Measurements from ENCODE around the gene COA1. TPM values are rescaled to one million over a fixed set of nuclear protein-coding genes. Genes with fewer than 3 reads are reported as not detected.
"Not testable (repeated sequence)": the region's sequence is repeated elsewhere in the genome, so short reads cannot be mapped to it uniquely, and the experiment has no call there.

The COA1 gene, protein sequence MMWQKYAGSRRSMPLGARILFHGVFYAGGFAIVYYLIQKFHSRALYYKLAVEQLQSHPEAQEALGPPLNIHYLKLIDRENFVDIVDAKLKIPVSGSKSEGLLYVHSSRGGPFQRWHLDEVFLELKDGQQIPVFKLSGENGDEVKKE
- total RNA-seq, result 47.9 TPM
- long read RNA-seq, transcript COA1-201 (6 exons, 927 nt), result major isoform, 5 of 23 reads
- long read RNA-seq, partial matches to known transcripts, result 5 of 23 reads
- long read RNA-seq, other reads (novel, unspliced or antisense), result 9 of 23 reads

DNA sequence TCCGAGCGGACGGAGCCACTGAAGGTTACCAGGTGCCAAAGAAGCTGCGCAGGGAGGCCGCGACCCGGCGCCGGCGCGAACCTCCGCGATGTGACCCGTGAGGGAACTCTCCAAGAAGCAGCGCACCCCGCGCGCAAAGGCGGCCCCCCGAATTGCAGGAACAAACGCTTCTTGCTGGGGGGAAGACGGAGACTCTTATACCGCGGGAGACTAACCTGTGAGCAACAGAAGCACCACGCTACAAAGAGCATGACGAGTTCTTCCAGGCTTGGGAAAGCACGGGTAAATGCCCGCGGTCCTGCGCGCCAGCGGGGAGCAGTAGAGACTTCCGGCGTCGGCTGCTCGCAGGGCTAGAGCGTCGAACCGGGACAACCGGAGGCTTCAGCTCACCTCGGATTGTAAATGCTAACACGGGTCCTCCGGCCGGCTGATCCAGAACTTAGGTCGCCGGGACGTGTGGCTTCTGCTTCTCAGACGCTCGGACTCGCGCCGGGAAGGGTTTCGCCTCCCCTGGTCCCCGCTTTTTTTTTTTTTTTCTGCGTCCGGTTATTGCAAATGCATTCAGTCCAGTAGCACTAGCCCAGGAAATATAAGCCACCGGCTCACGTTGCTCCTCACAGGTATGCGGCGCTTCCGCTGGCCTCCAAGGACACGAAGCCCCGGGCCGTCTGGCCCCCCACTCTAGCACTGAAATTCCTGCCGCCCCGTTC lies at the start of gene COA1:
TSS of gene COA1 (minus strand) at position 310 of the 710 bp plus-strand sequence. CDS start 80,909 bp downstream, outside the sequence.
- peak; percentile 100 for ATAC-seq
- Histone ChIP-seq H3K9me3 (no peaks in the 10 kb centered on the region), H3K27me3 (no peaks in the 10 kb centered on the region), H3K4me1 (peaks cover 17% of the 10 kb centered on the region), H3K27ac (peak within 1 kb of the TSS; percentile 81), H3K4me3 (peak within 1 kb of the TSS; percentile 94), H3K36me3 (no peaks in the 10 kb centered on the region)
- peak; percentile 92 for DNase-seq
- intact Hi-C loops (cut with DNase I), result no loop called here
- TF ChIP-seq, protein P1, sequence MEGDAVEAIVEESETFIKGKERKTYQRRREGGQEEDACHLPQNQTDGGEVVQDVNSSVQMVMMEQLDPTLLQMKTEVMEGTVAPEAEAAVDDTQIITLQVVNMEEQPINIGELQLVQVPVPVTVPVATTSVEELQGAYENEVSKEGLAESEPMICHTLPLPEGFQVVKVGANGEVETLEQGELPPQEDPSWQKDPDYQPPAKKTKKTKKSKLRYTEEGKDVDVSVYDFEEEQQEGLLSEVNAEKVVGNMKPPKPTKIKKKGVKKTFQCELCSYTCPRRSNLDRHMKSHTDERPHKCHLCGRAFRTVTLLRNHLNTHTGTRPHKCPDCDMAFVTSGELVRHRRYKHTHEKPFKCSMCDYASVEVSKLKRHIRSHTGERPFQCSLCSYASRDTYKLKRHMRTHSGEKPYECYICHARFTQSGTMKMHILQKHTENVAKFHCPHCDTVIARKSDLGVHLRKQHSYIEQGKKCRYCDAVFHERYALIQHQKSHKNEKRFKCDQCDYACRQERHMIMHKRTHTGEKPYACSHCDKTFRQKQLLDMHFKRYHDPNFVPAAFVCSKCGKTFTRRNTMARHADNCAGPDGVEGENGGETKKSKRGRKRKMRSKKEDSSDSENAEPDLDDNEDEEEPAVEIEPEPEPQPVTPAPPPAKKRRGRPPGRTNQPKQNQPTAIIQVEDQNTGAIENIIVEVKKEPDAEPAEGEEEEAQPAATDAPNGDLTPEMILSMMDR (IDR thresholded peaks at IDR 0.05), result no peak

DNA sequence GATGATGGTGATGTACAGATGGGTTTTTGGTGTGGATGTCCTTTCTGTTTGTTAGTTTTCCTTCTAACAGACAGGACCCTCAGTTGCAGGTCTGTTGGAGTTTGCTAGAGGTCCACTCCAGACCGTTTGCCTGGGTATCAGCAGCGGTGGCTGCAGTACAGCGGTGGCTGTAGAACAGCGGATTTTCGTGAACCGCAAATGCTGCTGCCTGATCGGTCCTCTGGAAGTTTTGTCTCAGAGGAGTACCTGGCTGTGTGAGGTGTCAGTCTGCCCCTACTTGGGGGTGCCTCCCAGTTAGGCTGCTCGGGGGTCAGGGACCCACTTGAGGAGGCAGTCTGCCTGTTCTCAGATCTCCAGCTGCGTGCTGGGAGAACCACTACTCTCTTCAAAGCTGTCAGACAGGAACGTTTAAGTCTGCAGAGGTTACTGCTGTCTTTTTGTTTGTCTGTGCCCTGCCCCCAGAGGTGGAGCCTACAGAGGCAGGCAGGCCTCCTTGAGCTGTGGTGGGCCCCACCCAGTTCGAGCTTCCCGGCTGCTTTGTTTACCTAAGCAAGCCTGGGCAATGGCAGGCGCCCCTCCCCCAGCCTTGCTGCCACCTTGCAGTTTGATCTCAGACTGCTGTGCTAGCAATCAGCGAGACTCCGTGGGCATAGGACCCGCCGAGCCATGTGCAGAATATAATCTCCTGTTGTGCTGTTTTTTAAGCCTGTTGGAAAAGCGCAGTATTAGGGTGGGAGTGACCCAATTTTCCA lies 49.1 kb upstream of the COA1 start:
- H3K4me1 ChIP-seq; H3K4me3 ChIP-seq; H3K27me3 ChIP-seq; DNase-seq; H3K9me3 ChIP-seq; H3K27ac ChIP-seq; intact Hi-C loops (cut with DNase I); H3K36me3 ChIP-seq; ATAC-seq: not testable (repeated sequence)

DNA sequence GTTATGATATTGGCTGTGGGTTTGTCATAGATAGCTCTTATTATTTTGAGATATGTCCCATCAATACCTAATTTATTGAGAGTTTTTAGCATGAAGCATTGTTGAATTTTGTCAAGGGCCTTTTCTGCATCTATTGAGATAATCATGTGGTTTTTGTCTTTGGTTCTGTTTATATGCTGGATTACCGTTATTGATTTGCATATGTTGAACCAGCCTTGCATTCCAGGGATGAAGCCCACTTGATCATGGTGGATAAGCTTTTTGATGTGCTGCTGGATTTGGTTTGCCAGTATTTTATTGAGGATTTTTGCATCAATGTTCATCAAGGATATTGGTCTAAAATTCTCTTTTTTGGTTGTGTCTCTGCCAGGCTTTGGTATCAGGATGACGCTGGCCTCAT lies 45.9 kb upstream of the COA1 start:
- H3K4me3 ChIP-seq; H3K27me3 ChIP-seq; ATAC-seq; H3K4me1 ChIP-seq; H3K27ac ChIP-seq; intact Hi-C loops (cut with DNase I); H3K9me3 ChIP-seq; DNase-seq: not testable (repeated sequence)
- H3K36me3 ChIP-seq, result peaks cover 20% of the 10 kb centered on the region

DNA sequence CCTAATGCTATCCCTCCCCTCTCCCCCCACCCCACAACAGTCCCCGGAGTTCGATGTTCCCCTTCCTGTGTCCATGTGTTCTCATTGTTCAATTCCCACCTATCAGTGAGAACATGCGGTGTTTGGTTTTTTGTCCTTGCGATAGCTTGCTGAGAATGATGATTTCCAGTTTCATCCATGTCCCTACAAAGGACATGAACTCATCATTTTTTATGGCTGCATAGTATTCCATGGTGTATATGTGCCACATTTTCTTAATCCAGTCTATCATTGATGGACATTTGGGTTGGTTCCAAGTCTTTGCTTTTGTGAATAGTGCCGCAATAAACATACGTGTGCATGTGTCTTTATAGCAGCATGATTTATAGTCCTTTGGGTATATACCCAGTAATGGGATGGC lies 43.9 kb upstream of the COA1 start:
- H3K4me1 ChIP-seq; H3K27ac ChIP-seq; intact Hi-C loops (cut with DNase I): not testable (repeated sequence)

DNA sequence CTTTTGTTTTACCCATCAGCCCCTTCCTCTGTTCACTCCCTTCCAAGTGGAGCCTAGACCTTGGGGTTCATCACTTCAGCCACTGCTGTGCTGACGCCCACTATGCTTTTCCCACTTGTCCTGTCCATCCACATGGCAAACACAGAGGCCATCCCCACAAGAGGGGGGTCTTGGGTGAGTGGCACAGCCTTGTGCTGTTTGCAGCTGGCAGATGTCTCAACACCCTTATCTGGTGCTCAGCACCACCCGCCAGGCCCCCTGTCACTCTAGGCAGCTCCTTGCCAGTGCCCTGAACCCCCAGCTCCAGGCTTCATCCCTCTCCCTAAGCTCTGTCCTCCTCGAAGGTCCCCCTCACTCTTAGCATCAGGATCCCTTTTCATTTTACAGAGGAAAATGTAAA lies 42.2 kb upstream of the COA1 start:
- ATAC-seq (peak; percentile 24), DNase-seq (peak; percentile 35)
- H3K36me3 ChIP-seq, result peaks cover 17% of the 10 kb centered on the region
- no peak overlapping the region for H3K4me3 ChIP-seq
- intact Hi-C loops (cut with DNase I), result no loop called here
- H3K9me3 ChIP-seq, result no peaks in the 10 kb centered on the region
- TF ChIP-seq, protein P1 (IDR thresholded peaks at IDR 0.05), result no peak
- H3K27me3 ChIP-seq, result no peaks in the 10 kb centered on the region
- no peak overlapping the region for H3K27ac ChIP-seq
- no peaks in the 10 kb centered on the region for H3K4me1 ChIP-seq

More for the DNA sequence above, 43.9 kb upstream of the COA1 start:
- DNase-seq, H3K4me3 ChIP-seq, ATAC-seq, H3K27me3 ChIP-seq, H3K9me3 ChIP-seq: not testable (repeated sequence)
- peaks cover 17% of the 10 kb centered on the region for H3K36me3 ChIP-seq

DNA sequence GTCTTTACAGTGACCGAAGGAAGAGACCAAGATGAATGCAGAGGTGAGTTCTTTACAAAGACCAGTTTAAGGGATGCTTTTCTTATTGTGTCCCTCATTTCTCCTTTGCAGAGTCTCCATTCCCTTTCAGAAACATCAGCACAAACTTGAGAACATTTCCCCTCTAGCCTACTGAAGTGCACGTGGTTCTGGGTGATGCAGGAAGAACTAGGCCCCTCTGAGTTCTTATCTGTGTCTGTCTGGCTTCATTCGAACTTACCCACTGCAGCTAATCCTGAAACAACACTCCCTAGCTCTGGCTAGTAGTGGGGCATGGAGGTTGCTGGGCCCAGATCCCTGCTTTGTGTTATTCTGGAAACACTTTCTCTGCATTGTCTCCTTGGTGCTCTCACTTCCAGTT lies 41.8 kb upstream of the COA1 start:
- Histone ChIP-seq H3K27ac (no peak overlapping the region), H3K36me3 (peaks cover 17% of the 10 kb centered on the region), H3K27me3 (no peaks in the 10 kb centered on the region), H3K4me1 (no peaks in the 10 kb centered on the region), H3K9me3 (no peaks in the 10 kb centered on the region), H3K4me3 (no peak overlapping the region)
- ATAC-seq (no peak), DNase-seq (no peak)
- intact Hi-C loops (cut with DNase I), result no loop called here
- TF ChIP-seq, protein P1 (IDR thresholded peaks at IDR 0.05), result no peak
